HG03108 (cell line): ENCODE results near the gene ARHGEF2.

Experiments used
- ATAC-seq: cut with Tn5 transposase; IDR thresholded peaks from one replicate; pipeline ENCODE4 v1.9.1; 2021; ENCODE audit warnings: moderate library complexity; ENCODE audit not compliant: unreplicated experiment

ARHGEF2 gene

GRCh38 chr1:155978325-155978972 lies at the start of gene ARHGEF2:
Gene ARHGEF2 (minus strand): TSS chr1:155978547. CDS start chr1:155978427, 120 bp downstream.
- ATAC-seq = peak; percentile 53

DNA sequence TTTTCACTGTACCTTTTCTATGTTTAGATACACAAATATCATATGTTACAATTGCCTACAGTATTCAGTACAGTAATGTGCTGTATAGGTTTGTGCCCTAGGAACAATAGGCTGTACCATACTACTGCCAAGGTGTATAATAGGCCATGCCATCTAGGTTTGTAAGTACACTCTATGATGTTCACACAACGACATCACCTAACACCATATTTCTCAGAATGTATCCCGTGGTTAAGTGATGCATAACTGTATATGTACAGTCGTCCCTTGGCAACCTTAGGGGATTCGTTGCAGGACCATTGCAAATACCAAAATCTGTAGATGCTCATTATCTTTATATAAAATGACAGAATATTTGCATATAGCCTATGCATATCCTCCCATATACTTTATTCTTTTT lies 48.2 kb upstream of the ARHGEF2 start:
- no peak for ATAC-seq

DNA sequence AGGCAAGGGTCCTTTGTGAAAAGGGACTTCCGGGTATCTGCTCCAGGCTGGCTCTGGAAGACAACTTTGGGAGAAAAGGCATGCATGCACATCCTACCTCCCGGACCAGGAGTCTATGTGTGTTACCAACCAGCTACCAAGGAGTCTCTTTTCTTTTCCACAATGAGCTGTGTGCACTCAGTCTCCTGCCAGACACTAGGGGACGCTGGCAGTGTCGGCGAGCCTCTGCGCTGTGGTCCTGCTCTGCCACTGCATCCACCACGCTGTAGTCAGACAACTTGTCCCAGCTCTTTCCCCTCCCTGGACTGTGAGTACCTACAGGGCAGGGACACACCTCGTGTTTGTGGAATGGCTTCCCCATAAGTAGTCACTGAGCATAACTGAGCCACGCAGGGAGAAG lies 47.5 kb upstream of the ARHGEF2 start:
- no peak for ATAC-seq

DNA sequence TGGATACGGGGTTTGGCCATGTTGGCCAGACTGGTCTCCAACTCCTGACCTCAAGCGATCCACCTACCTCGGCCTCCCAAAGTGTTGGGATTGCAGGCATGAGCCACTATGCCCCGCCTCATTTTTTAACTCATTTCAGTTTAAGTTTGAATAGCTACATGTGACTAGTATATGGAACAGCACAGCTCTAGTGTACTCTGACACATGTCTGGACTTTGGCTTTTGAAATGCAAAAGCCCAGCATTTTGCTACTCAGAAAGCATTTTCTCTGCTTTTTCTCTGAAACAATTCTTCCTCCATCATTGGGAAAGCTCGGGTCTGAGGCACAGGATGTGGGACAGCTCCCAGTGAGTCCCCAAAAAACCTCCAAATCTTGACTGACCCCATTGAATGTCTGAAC lies 46.5 kb upstream of the ARHGEF2 start:
- ATAC-seq = no peak

- no peak for ATAC-seq
Observed at GRCh38 chr1:156021954-156022353, 43.6 kb upstream of the ARHGEF2 start.

- no peak for ATAC-seq
Observed at GRCh38 chr1:156021093-156021428, 42.7 kb upstream of the ARHGEF2 start.

GRCh38 chr1:156020293-156021092 lies 42.1 kb upstream of the ARHGEF2 start, which contains the start of gene SSR2:
Gene SSR2 (minus strand): TSS chr1:156020951. CDS start chr1:156020167, 784 bp downstream.
- peak; percentile 97 for ATAC-seq

DNA sequence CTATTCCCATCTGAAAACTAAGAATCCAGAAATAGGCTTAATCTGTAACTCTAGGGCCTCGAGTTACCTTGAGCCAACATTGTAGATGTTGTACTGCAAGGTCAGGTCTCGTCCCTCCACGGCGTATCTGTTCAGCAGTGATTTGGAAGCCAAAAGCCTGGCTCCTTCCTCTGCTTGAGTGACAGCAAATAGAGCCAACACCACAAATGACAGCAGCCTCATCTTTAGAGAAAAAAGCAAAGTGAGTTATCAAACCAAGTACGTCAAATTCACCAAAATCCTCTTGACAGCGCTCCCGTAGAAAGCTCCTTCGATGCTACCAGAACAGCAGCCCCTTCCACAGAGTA lies 41.6 kb upstream of the ARHGEF2 start:
- ATAC-seq = no peak

GRCh38 chr1:156014829-156015228 lies 36.5 kb upstream of the ARHGEF2 start:
- no peak for ATAC-seq

GRCh38 chr1:156012051-156012817 lies 33.9 kb upstream of the ARHGEF2 start:
- ATAC-seq = peak; percentile 90

- no peak for ATAC-seq
Observed at GRCh38 chr1:156009404-156009803, 31.1 kb upstream of the ARHGEF2 start.

DNA sequence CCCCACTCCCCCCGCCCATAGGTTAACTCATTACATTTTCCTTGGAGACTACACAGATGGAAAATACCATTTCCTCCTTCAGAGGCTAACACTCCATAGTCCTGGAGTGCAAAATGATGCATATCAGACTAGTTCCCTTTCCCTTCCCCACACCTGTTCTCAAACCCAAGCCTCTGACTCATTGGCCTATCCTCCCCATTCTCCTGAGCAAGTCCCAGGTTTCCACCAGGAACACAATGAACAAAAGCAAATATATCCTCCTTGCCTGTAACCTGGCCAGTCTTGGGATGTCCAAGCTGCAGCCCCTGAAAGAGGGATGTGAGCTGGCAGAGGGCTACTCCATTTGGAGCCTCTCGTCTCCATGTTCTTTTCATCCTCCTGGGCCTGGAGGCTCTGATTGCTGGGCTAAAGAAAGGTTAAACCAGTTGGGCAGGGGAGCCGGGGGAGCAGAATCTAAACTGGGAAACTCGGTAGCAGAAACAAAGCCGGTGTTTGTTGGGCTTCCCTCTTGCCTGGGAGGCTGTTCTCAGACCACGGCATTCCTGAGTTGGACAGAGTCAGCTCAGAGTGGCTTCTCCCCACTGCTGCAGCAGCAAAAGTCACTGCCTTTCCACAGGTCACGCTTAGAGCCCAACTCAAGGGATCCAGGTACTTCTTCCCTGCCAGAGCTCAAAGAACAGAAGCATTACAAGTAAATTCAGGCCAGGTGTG lies 28.5 kb upstream of the ARHGEF2 start:
- ATAC-seq = no peak

GRCh38 chr1:156004843-156005584 lies 26.7 kb upstream of the ARHGEF2 start:
- no peak for ATAC-seq

GRCh38 chr1:156003923-156004188 lies 25.5 kb upstream of the ARHGEF2 start:
- ATAC-seq = no peak

- ATAC-seq = no peak
Observed at GRCh38 chr1:156002188-156002911, 24.0 kb upstream of the ARHGEF2 start.

GRCh38 chr1:156001662-156002171 lies 23.4 kb upstream of the ARHGEF2 start:
- ATAC-seq = no peak

GRCh38 chr1:156001021-156001661 lies 22.8 kb upstream of the ARHGEF2 start:
- no peak for ATAC-seq

GRCh38 chr1:155999964-156000363 lies 21.6 kb upstream of the ARHGEF2 start:
- no peak for ATAC-seq

DNA sequence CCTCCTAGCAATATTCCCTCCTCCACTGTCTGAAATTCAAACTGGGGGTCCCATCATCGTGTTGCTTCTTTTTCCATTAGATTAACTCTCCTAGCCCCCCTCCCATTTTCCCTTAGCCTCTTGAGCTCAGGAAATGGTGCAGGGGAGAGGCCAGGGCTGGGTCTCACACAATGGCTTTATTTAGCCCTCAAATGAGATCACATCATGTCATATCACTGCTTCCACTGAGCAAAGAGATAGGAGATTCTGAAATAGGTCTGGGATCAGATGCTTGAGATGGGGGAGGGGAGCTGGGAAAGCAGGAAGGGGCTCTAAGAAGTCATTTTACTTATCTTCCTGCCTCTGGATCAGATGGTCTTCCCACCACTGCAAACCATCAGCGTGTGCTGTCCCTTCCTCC lies 17.8 kb upstream of the ARHGEF2 start:
- ATAC-seq = no peak
